GM18867 (cell line): Measurements from ENCODE around the gene CPNE2.

Experiments used
- ATAC-seq: cut with Tn5 transposase; IDR thresholded peaks from one replicate; pipeline ENCODE4 v1.9.1; 2021; ENCODE audit warnings: mild to moderate bottlenecking, moderate library complexity; ENCODE audit not compliant: unreplicated experiment

Gene CPNE2

GRCh38 chr16:57141822-57142631 is 49.6 kb downstream of the CPNE2 start:
- ATAC-seq, result no peak

DNA sequence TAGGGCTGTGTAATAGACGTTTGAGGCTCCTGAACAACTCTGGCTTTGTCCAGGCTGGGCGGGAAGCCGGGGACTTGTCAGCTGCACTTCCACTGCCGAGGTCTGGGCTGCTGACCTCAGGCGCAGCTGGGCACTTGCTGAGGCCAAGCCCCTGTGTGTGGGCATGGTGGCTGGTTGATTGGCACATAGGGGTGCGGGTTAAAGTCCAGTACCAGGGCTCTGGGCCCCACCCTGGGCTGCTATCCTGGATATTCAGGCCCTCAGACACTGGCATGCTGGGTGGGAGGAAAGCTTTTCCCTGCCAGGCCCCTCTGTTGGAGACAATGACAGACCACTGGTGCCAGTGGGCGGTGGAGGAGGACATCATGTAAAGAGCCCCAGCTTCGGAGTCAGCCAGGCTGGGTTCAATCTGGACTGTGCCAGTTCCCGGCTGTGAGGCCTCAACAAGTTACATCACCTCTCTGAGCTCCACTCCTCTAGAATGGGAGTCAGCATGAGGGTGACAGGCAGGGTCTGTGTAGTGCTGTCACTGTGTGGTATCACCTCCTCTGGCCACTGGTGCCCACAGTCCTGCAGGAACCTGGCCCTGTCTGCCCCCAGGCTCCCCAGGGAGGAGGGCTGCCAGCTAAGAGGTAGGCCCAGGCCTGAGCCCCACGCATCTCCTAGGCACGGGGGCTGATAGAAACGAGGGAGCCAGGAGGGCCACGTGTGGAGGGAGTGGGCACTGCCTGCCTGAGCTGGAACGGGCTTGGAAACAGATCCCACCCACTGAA is 51.0 kb downstream of the CPNE2 start:
- no peak for ATAC-seq

DNA sequence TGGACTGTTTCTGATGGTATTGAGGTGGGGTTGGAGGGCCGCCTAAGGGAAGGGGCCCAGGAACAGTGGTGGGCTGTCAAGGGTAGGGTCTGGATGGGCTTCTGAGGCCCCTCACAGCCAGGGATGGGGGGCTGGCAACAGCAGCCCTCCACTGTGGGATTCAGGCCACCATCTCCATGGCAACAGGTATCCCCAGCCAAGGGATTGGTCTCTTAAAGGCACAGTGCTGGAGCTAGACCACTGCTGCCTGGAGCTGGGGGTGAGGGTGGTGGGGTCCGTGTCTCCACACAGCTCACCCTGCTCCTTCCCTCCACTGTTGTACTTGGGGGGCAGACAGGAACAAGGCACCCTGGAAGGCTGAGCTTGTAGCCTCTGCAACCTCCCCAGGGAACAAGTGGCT is 51.6 kb downstream of the CPNE2 start:
- ATAC-seq, result no peak

- no peak for ATAC-seq
These were observed 53.0 kb downstream of the CPNE2 start for GRCh38 chr16:57145046-57146021.

- ATAC-seq, result no peak
These were observed 53.8 kb downstream of the CPNE2 start for GRCh38 chr16:57146040-57146647.

GRCh38 chr16:57146735-57147134 is 54.4 kb downstream of the CPNE2 start:
- ATAC-seq, result no peak

GRCh38 chr16:57147381-57148221 is 55.2 kb downstream of the CPNE2 start:
- ATAC-seq, result no peak

DNA sequence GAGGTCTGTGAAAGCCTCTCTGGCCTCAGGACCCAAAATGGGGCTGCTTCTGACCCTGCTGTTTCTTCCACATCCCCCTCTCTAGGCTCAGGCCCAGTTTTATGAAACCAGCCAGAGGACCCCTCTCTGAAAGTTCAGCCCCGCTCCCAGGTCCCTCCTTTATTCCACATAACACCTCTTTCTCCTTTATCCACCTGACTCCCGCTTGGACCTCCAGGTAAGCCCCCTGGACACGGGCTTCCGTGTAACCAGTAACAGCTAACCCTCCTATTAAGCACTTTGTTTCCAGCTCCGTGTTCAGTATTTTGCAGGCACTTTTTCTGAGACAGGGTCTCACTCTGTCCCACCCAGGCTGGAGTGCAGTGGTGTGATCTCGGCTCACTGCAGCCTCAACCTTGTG is 56.1 kb downstream of the CPNE2 start:
- no peak for ATAC-seq

DNA sequence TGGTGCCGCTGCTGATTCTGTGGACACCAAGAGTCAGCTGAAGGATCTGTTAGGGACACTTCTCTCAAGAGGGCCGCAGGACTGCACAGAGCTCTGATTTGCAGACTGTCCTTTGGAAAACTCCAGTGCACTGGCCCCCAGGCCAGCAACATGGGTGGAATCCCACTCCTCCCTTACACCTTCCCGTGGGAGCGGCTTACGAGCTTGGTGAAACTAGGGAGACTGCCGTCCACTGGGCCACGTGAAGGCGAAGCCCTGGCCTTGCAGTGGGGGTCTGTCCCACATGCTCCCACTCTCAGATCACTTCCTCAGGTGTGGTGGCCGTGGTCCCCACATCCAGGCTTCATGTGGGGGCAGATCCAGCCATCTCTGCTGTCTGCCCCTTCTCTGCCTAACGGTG is 57.0 kb downstream of the CPNE2 start:
- ATAC-seq, result no peak

DNA sequence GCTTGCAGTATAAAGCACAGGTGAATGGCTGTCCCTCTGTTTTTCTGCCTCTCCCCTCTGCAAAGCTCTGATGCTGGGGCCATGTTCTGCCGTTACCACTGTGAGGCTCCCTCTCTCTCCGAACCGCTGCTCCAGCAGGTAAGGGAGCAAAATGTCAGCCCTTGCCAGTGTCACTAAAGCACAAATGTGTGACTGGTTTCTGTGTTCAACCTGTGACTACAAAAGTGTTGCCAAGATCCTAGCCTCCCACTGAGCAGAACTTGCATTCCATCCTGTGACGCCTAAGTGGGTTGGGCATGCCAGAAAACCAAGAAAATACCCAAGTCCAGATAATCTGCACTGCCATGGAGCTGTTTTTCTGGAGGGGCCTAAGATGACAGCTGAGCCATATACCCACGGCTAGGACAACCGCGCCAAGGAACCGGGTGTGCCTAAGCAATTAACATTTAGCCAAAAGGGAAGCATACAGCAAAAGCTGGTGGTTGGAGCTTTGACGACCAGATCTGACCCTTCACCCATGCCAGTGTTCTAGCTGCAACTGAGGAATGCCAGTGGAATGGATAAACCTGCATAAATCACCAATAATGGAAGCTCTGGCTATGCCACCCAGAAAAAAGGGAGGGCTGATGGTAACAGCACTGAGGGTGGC is 58.4 kb downstream of the CPNE2 start:
- no peak for ATAC-seq

DNA sequence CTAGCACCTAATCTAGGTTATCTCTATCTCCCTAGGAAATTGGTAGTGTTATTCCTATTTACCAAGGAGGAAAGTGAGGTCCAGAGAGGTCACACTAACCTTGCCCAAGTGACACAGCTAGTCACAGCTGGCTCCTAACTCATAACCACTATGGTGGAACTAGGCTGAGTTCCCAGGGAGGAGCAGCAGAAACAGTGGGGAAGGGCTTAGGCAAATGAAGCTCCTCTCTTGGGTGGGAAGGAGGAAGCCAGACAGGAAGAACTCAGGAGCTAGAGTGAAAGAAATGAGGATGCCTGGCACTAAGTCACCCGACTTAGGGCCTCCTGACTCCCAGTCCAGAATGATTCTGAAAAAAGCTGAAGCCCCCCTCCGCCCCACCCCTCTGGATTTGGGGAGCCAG is 59.0 kb downstream of the CPNE2 start:
- ATAC-seq, result no peak

GRCh38 chr16:57152096-57153093 is 60.0 kb downstream of the CPNE2 start:
- ATAC-seq, result no peak

GRCh38 chr16:57153841-57154240 is 61.5 kb downstream of the CPNE2 start:
- ATAC-seq, result no peak

DNA sequence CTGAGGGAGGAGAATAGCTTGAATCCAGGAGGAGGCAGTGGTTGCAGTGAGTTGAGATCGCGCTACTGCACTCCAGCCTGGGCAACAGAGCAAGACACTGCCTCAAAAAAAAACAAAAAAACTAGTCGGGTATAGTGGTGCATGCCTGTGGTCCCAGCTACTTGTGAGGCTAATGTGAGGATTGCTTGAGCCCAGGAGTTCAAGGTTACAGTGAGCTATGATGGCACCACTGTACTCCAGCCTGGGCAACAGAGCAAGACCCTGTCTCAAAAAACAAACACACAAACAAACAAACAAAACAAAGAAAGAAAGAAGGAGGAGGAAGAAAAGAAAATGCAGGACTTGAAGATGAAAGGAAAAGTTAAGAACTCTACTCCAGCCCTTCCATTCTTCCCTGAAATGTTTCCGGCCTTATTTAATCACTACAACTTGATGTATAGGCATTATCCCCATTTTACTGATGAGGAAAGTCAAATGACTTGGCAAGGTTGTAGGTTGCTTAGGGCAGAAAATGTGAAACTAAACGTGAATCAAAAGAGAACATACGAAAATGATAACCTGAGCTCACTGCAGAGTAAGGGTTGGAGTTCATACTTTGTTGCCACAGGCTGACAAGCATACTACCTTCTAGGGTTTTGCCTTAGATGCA is 63.4 kb downstream of the CPNE2 start:
- no peak for ATAC-seq

DNA sequence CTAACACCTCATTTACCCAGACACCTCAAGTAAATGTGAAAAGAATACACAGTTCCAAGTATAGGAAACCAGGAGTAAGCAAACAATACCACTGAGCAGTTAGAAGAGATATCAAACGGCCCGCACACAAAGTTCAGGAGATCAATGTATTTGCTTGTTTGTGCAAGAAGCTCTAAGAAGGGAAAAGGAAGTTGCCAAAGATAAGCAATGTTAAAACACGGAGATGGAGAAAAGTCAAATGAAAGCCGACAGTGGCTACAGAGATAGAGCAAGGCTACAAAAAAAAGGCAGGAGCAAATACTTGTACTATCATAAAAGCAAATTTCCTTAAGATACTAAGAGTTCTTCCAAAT is 63.9 kb downstream of the CPNE2 start:
- no peak for ATAC-seq

DNA sequence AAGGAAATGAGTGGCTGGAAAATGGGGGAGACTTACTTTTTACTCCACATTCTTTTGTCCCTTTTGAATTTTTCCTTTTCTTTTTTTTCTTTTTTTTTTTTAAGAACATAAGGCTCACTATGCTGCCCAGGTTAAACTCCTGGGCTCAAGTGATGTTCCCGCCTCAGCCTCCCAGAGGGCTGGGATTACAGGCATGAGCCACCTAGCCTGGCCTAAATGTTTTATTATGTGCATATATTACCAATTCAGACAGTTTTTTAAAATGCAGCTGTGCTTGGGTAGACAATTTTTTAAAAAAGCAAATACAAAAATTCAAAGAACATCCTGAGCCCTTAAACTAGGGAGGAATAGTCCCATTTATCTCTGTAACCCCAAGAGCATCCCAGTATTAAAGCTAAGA is 65.2 kb downstream of the CPNE2 start:
- ATAC-seq, result no peak

DNA sequence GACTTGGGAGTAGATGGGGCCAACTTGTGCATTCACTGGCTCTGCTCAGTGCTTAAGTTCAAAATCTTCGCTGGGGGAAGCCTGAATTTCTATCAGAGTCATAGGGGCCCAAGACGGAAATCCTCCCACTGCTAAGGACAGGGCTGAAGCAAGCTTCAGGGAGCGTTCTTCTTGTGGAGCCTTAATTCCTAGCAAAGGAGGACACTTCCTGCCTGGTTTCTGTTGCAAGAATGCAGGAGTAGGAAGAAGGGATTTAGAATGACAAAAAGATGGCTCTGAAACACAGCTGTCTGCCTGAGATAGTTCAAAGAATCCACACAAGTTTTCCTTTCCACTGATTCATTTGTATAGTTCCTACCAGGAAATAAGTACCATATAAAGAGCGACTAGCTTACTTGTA is 67.1 kb downstream of the CPNE2 start:
- ATAC-seq, result no peak

DNA sequence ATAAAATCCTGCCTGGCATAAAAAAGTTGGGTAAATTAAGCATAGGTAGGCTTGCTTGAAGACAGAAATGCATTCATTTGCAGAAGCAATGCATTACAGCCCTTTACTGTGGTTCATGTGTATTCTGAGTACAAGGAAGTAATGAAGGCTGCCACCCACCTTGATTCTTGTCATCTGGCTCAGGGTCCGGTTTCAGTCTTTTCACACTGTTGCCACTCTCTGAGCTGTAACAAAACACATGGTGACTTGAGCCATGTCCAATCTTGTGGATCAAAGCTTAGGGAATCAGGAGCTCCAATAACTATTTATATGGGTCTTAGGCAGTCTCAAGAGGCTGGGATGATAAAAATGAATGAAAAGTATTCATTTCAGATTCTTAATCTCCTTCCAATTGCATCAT is 71.5 kb downstream of the CPNE2 start:
- no peak for ATAC-seq
